Right lobe of liver (tissue), 6 donors: ENCODE measurements around the gene CEP57L1. TPM values are rescaled to one million over a fixed set of nuclear protein-coding genes. Genes with fewer than 3 reads are reported as not detected.

ENCODE experiments used
- ATAC-seq, 4 donors: fragments of 200-7000 bp; cut with Tn5 transposase; one replicate each; pipeline ENCODE4 v1.9.1; 2020; ENCODE audit warnings: mild to moderate bottlenecking in 4 of 4, moderate library complexity in 4 of 4
- DNase-seq, 3 donors: peaks; one replicate each; pipeline ENCODE4 v3.0.0-alpha.2; 2020
- H3K27ac ChIP-seq, 3 donors: fragments of 200-600 bp; one replicate each; pipeline ENCODE4 v1.8.0; 2022
- H3K27me3 ChIP-seq, 2 donors: fragments of 200-600 bp; one replicate each; pipeline ENCODE4 v1.8.0; 2022
- H3K36me3 ChIP-seq, 4 donors: fragments of 200-600 bp; sonication (generic) in 1 of 4; one replicate each; pipeline versions ENCODE4 v1.5.1 to v1.8.0; 2017 to 2022; ENCODE audit warnings: control low read depth in 1 of 4
- H3K4me1 ChIP-seq, 4 donors: fragments of 200-600 bp; sonication (generic) in 1 of 4; one replicate each; pipeline versions ENCODE4 v1.5.1 to v1.8.0; 2017 to 2022; ENCODE audit warnings: control low read depth in 1 of 4
- H3K4me3 ChIP-seq, 3 donors: fragments of 200-600 bp; one replicate each; pipeline ENCODE4 v1.8.0; 2022
- H3K9me3 ChIP-seq, 4 donors: fragments of 200-600 bp; sonication (generic) in 1 of 4; one replicate each; pipeline versions ENCODE4 v1.5.1 to v1.8.0; 2017 to 2022; ENCODE audit warnings: control low read depth in 1 of 4
- CTCF ChIP-seq, 4 donors: fragments of 200-600 bp in 3 of 4; fragments of 450-650 bp in 1 of 4; IDR thresholded peaks; one replicate each; pipeline versions ENCODE4 v1.5.1 to v1.8.0; 2016 to 2022; ENCODE audit warnings: antibody characterized with exemption in 4 of 4, mild to moderate bottlenecking in 2 of 4
- POLR2A ChIP-seq: fragments of 450-650 bp; IDR thresholded peaks from one replicate; pipeline ENCODE4 v1.6.1; 2017; ENCODE audit warnings: antibody characterized with exemption, mild to moderate bottlenecking
- WGBS: methylation state at CpG from one replicate; pipeline ENCODE4 v1.1.6; 2018; ENCODE audit warnings: low coverage, low lambda C conversion rate; ENCODE audit not compliant: insufficient coverage; ENCODE audit errors: missing lambda C conversion rate; 5-methylcytosine and 5-hydroxymethylcytosine counted together
- intact Hi-C, 2 donors: fragments of 100-400 bp; cut with DNase I; formaldehyde crosslinking; loops; one replicate each; pipeline versions ENCODE4 v1.11.2 to v1.14.1; 2022
- total RNA-seq, 6 experiments: library from RNA; depleted of rRNA in 2 of 6; stranded (reverse); fragments of >200 nt in 2 of 6; fragmentation: NEBNext Ultra II Directional in 3 of 6; extraction: Animal tissue kit (Norgen Biotek cat#: 25700) in 3 of 6; gene quantifications; one replicate each; pipeline versions ENCODE4 v1.1.0 to v1.2.4, GENCODE V29; 2016 to 2023
- donor health status: DM: no; HTN: yes; CAD: no.
- donor health status: DM: no; HTN: no; CAD: no.
- donor health status: DM: no; HTN: no; CAD: no.
- donor health status: DM: no; HTN: yes; CAD: no.
- donor health status: DM: no; HTN: yes; CAD: no.

Gene CEP57L1
- total RNA-seq, 6 experiments from 2014 or later = 6.3 to 9.5 (median 7.6) TPM

GRCh38 chr6:109170333-109170732 is 75.0 kb downstream of the CEP57L1 start:
- no peaks in the 10 kb centered on the region for H3K36me3 ChIP-seq
- TF ChIP-seq CTCF (IDR thresholded peaks at IDR 0.05) = no peak
- no peak for TF ChIP-seq POLR2A
- DNase-seq (no peak), ATAC-seq (no peak)
- WGBS = 54% methylated on average over 2 of the region's 2 CpGs
- no peaks in the 10 kb centered on the region for H3K27me3 ChIP-seq
- no peak overlapping the region for H3K27ac ChIP-seq
- H3K4me3 ChIP-seq = no peak overlapping the region
- intact Hi-C loops = no loop called here
- H3K9me3 ChIP-seq = no peaks in the 10 kb centered on the region
- H3K4me1 ChIP-seq = no peaks in the 10 kb centered on the region

- 79% methylated on average over 2 of the region's 2 CpGs for WGBS
- no peaks in the 10 kb centered on the region for H3K4me1 ChIP-seq
- no peak overlapping the region for H3K4me3 ChIP-seq
- ATAC-seq (no peak), DNase-seq (no peak)
- H3K27ac ChIP-seq = no peak overlapping the region
- TF ChIP-seq CTCF (IDR thresholded peaks at IDR 0.05) = no peak
- no peak for TF ChIP-seq POLR2A
- no peaks in the 10 kb centered on the region for H3K9me3 ChIP-seq
- no peaks in the 10 kb centered on the region for H3K36me3 ChIP-seq
- intact Hi-C loops = no loop called here
- no peaks in the 10 kb centered on the region for H3K27me3 ChIP-seq
Measured at GRCh38 chr6:109172101-109172746, 76.9 kb downstream of the CEP57L1 start.

GRCh38 chr6:109174916-109175315 is 79.6 kb downstream of the CEP57L1 start:
- 94% methylated on average over 2 of the region's 2 CpGs for WGBS
- TF ChIP-seq POLR2A = no peak
- no peak for TF ChIP-seq CTCF (IDR thresholded peaks at IDR 0.05)
- Histone ChIP-seq H3K9me3 (no peaks in the 10 kb centered on the region), H3K27me3 (no peaks in the 10 kb centered on the region), H3K4me3 (no peak overlapping the region), H3K36me3 (no peaks in the 10 kb centered on the region), H3K27ac (no peak overlapping the region), H3K4me1 (no peaks in the 10 kb centered on the region)
- no peak for ATAC-seq
- DNase-seq = no peak
- intact Hi-C loops = no loop called here

GRCh38 chr6:109178921-109179320 is 83.6 kb downstream of the CEP57L1 start:
- H3K27ac ChIP-seq = no peak overlapping the region
- DNase-seq (no peak), ATAC-seq (no peak)
- H3K4me1 ChIP-seq = no peaks in the 10 kb centered on the region
- no peak overlapping the region for H3K4me3 ChIP-seq
- 85% methylated on average over 1 of the region's 1 CpG for WGBS
- no peaks in the 10 kb centered on the region for H3K9me3 ChIP-seq
- no peaks in the 10 kb centered on the region for H3K36me3 ChIP-seq
- TF ChIP-seq CTCF (IDR thresholded peaks at IDR 0.05) (no peak), POLR2A (no peak)
- no peaks in the 10 kb centered on the region for H3K27me3 ChIP-seq
- intact Hi-C loops = no loop called here

- H3K4me1 ChIP-seq = no peaks in the 10 kb centered on the region
- no peaks in the 10 kb centered on the region for H3K36me3 ChIP-seq
- ATAC-seq = no peak
- no peak overlapping the region for H3K4me3 ChIP-seq
- DNase-seq = no peak
- TF ChIP-seq CTCF (IDR thresholded peaks at IDR 0.05) = no peak
- no peak for TF ChIP-seq POLR2A
- WGBS = 13% methylated on average over 1 of the region's 1 CpG
- H3K9me3 ChIP-seq = no peaks in the 10 kb centered on the region
- no peaks in the 10 kb centered on the region for H3K27me3 ChIP-seq
- no peak overlapping the region for H3K27ac ChIP-seq
- intact Hi-C loops = no loop called here
Measured at GRCh38 chr6:109179507-109179906, 84.2 kb downstream of the CEP57L1 start.
